Neural cell (in vitro differentiated cells): ENCODE results near the gene SPATA12. TPM values are rescaled to one million over a fixed set of nuclear protein-coding genes. Genes with fewer than 3 reads are reported as not detected.

Source experiments
- H2AFZ ChIP-seq: fragments of 200-600, 300-800 bp; sonication (generic), shearing (Covaris generic); 2 replicates; pipeline ENCODE4 v1.6.0; 2014; ENCODE audit warnings: low read depth, mild to moderate bottlenecking, antibody characterized with exemption, low read length, moderate library complexity
- H3F3A ChIP-seq: fragments of 200-600 bp; shearing (Covaris generic); 2 replicates; pipeline ENCODE4 v1.6.1; 2016; ENCODE audit warnings: mild to moderate bottlenecking, moderate library complexity, mixed read lengths, antibody characterized with exemption, low read length; ENCODE audit not compliant: insufficient read depth, poor library complexity, severe bottlenecking
- H3K27ac ChIP-seq: fragments of 200-600, 300-800 bp; sonication (generic), shearing (Covaris generic); 2 replicates; pipeline ENCODE4 v1.5.1; 2014; ENCODE audit warnings: mild to moderate bottlenecking, low read length, moderate library complexity
- H3K27me3 ChIP-seq: fragments of 300-800, 200-600 bp; sonication (generic), shearing (Covaris generic); 2 replicates; pipeline ENCODE4 v1.6.0; 2014; ENCODE audit warnings: mild to moderate bottlenecking, low read depth, low read length, moderate library complexity; ENCODE audit not compliant: insufficient read depth
- H3K36me3 ChIP-seq: fragments of 300-800, 200-600 bp; sonication (generic), shearing (Covaris generic); 2 replicates; pipeline ENCODE4 v1.5.1; 2014; ENCODE audit warnings: mild to moderate bottlenecking, antibody characterized with exemption, low read length, moderate library complexity; ENCODE audit not compliant: insufficient read depth
- H3K4me2 ChIP-seq: fragments of 300-800, 200-600 bp; sonication (generic), shearing (Covaris generic); 2 replicates; pipeline ENCODE4 v1.6.0; 2014; ENCODE audit warnings: mild to moderate bottlenecking, low read length
- H3K4me3 ChIP-seq: fragments of 300-800, 200-600 bp; sonication (generic), shearing (Covaris generic); 2 replicates; pipeline ENCODE4 v1.5.1; 2014; ENCODE audit warnings: mild to moderate bottlenecking, low read length, moderate library complexity
- H3K79me2 ChIP-seq: fragments of 200-600 bp; shearing (Covaris generic); replicated peaks from 2 replicates; pipeline ENCODE4 v1.6.0; 2014; ENCODE audit warnings: mild to moderate bottlenecking, low read length, moderate library complexity; ENCODE audit not compliant: insufficient read depth
- H3K9ac ChIP-seq: fragments of 300-800, 200-600 bp; sonication (generic), shearing (Covaris generic); 2 replicates; pipeline ENCODE4 v1.6.1; 2016; ENCODE audit warnings: mild to moderate bottlenecking, low read length, mixed read lengths
- H3K9me2 ChIP-seq: fragments of 200-600 bp; shearing (Covaris generic); 2 replicates; pipeline ENCODE4 v1.6.1; 2016; ENCODE audit warnings: mild to moderate bottlenecking, low read length, mixed read lengths; ENCODE audit not compliant: insufficient read depth
- H3K9me3 ChIP-seq: fragments of 200-600, 300-800 bp; sonication (generic), shearing (Covaris generic); 2 replicates; pipeline ENCODE4 v1.6.1; 2016; ENCODE audit warnings: mild to moderate bottlenecking, mixed run types, low read length, moderate library complexity, mixed read lengths
- H4K20me1 ChIP-seq: fragments of 200-600 bp; shearing (Covaris generic); 2 replicates; pipeline ENCODE4 v1.6.1; 2016; ENCODE audit warnings: mild to moderate bottlenecking, mixed run types; ENCODE audit not compliant: insufficient read depth
- CTCF ChIP-seq: fragments of 450-650 bp; IDR thresholded peaks from 2 replicates; pipeline ENCODE4 v1.5.1; 2014; ENCODE audit warnings: antibody characterized with exemption, mild to moderate bottlenecking, moderate library complexity; ENCODE audit not compliant: poor library complexity, severe bottlenecking
- EP300 ChIP-seq: fragments of 450-650 bp; conservative IDR thresholded peaks from 2 replicates; pipeline ENCODE4 v1.6.1; 2014; ENCODE audit warnings: antibody characterized with exemption, mild to moderate bottlenecking, moderate library complexity; ENCODE audit not compliant: poor library complexity, severe bottlenecking
- EZH2 ChIP-seq: fragments of 200-600, 300-800 bp; shearing (Covaris generic), sonication (generic); IDR thresholded peaks from 2 replicates; pipeline ENCODE4 v1.6.1; 2014; ENCODE audit warnings: antibody characterized with exemption, low read length, borderline replicate concordance, mild to moderate bottlenecking; ENCODE audit not compliant: insufficient read depth, poor library complexity, severe bottlenecking
- MXI1 ChIP-seq: fragments of 450-650 bp; conservative IDR thresholded peaks from 2 replicates; pipeline ENCODE4 v1.6.1; 2014; ENCODE audit warnings: antibody characterized with exemption, mild to moderate bottlenecking; ENCODE audit not compliant: poor library complexity, severe bottlenecking
- POLR2AphosphoS5 ChIP-seq: IDR thresholded peaks from 2 replicates; pipeline ENCODE4 v1.6.1; 2012
- RAD21 ChIP-seq: fragments of 450-650 bp; conservative IDR thresholded peaks from 2 replicates; pipeline ENCODE4 v1.6.1; 2014; ENCODE audit warnings: antibody characterized with exemption, mild to moderate bottlenecking, moderate library complexity
- REST ChIP-seq: IDR thresholded peaks from 2 replicates; pipeline ENCODE4 v1.6.1; 2012; ENCODE audit warnings: borderline replicate concordance
- SMC3 ChIP-seq: fragments of 450-650 bp; conservative IDR thresholded peaks from 2 replicates; pipeline ENCODE4 v1.6.1; 2014; ENCODE audit warnings: antibody characterized with exemption, mild to moderate bottlenecking, moderate library complexity; ENCODE audit not compliant: poor library complexity
- TAF1 ChIP-seq: IDR thresholded peaks from 2 replicates; pipeline ENCODE4 v1.6.1; 2012; ENCODE audit warnings: low read depth
- polyA plus RNA-seq: library from polyadenylated mRNA; depleted of rRNA; stranded (reverse); fragments of >200 nt; gene quantifications from 2 replicates; pipeline ENCODE4 v1.2.3, GENCODE V29; 2014

SPATA12 gene
- polyA plus RNA-seq, 1 donor from 2014 or later = not detected

- no peaks in the 10 kb centered on the region for H3K9me3 ChIP-seq
- TF ChIP-seq POLR2AphosphoS5 (no peak), CTCF (no peak), REST (no peak), SMC3 (no peak), EP300 (no peak)
- H3K27me3 ChIP-seq = no peaks in the 10 kb centered on the region
- H3K27ac ChIP-seq = no peak overlapping the region
- no peaks in the 10 kb centered on the region for H3F3A ChIP-seq
- H3K79me2 ChIP-seq = no peaks in the 10 kb centered on the region
- H4K20me1 ChIP-seq = no peaks in the 10 kb centered on the region
- H2AFZ ChIP-seq = no peak overlapping the region
- no peaks in the 10 kb centered on the region for H3K9me2 ChIP-seq
- no peak overlapping the region for H3K9ac ChIP-seq
- no peak overlapping the region for H3K4me3 ChIP-seq
- H3K4me2 ChIP-seq = no peak overlapping the region
- H3K36me3 ChIP-seq = no peaks in the 10 kb centered on the region
These were observed 7.8 kb upstream of the SPATA12 start for GRCh38 chr3:57052662-57053061.

GRCh38 chr3:57053122-57053521 lies 7.3 kb upstream of the SPATA12 start:
- Histone ChIP-seq H2AFZ (no peak overlapping the region), H3K4me2 (no peak overlapping the region), H3K9me3 (no peaks in the 10 kb centered on the region), H3K79me2 (no peaks in the 10 kb centered on the region), H4K20me1 (no peaks in the 10 kb centered on the region), H3K27me3 (no peaks in the 10 kb centered on the region), H3K4me3 (no peak overlapping the region), H3K9ac (no peak overlapping the region), H3K36me3 (no peaks in the 10 kb centered on the region), H3K27ac (no peak overlapping the region), H3F3A (no peaks in the 10 kb centered on the region), H3K9me2 (no peaks in the 10 kb centered on the region)
- no peak for TF ChIP-seq SMC3
- TF ChIP-seq MXI1 = no peak

- no peak for TF ChIP-seq EP300
- TF ChIP-seq MXI1 = no peak
- TF ChIP-seq EZH2 = no peak
- TF ChIP-seq TAF1 = no peak
- no peak for TF ChIP-seq RAD21
- no peak for TF ChIP-seq CTCF
- TF ChIP-seq POLR2AphosphoS5 = no peak
- no peak for TF ChIP-seq SMC3
- Histone ChIP-seq H4K20me1 (no peaks in the 10 kb centered on the region), H3K27me3 (no peaks in the 10 kb centered on the region), H3K36me3 (no peaks in the 10 kb centered on the region), H3K9me3 (no peaks in the 10 kb centered on the region), H3K9me2 (no peaks in the 10 kb centered on the region), H3K9ac (no peak overlapping the region), H3K4me3 (no peak overlapping the region), H3K79me2 (no peaks in the 10 kb centered on the region), H3F3A (no peaks in the 10 kb centered on the region), H3K27ac (no peak overlapping the region), H2AFZ (no peak overlapping the region), H3K4me2 (no peak overlapping the region)
These were observed 3.1 kb upstream of the SPATA12 start for GRCh38 chr3:57057351-57057750.
